H9 (cell line): ENCODE results near the gene ANO10. TPM values are rescaled to one million over a fixed set of nuclear protein-coding genes. Genes with fewer than 3 reads are reported as not detected.

Source experiments
- DNase-seq: peaks from one replicate; pipeline ENCODE4 v3.0.0-alpha.2; 2017
- H2AFZ ChIP-seq: one replicate; pipeline ENCODE4 v1.6.1; 2013; ENCODE audit warnings: mild to moderate bottlenecking, low read length, control low read depth, moderate library complexity
- H2AK5ac ChIP-seq: 2 replicates; pipeline ENCODE4 v1.6.1; 2013; ENCODE audit warnings: low read length, control low read depth, mixed read lengths; ENCODE audit not compliant: insufficient read length
- H2BK120ac ChIP-seq: one replicate; pipeline ENCODE4 v1.6.1; 2013; ENCODE audit warnings: low read depth, mild to moderate bottlenecking, low read length, control low read depth, inconsistent platforms; ENCODE audit not compliant: poor library complexity, severe bottlenecking
- H2BK12ac ChIP-seq: 2 replicates; pipeline ENCODE4 v1.6.1; 2013; ENCODE audit warnings: low read length, control low read depth, mixed read lengths, low read depth; ENCODE audit not compliant: insufficient read length
- H2BK15ac ChIP-seq: 2 replicates; pipeline ENCODE4 v1.6.1; 2013; ENCODE audit warnings: low read depth, low read length, control low read depth
- H2BK20ac ChIP-seq: one replicate; pipeline ENCODE4 v1.6.1; 2013; ENCODE audit warnings: low read depth, mild to moderate bottlenecking, low read length, control low read depth, inconsistent platforms; ENCODE audit not compliant: poor library complexity, severe bottlenecking
- H2BK5ac ChIP-seq: 2 replicates; pipeline ENCODE4 v1.6.1; 2013; ENCODE audit warnings: low read length, control low read depth, mixed read lengths; ENCODE audit not compliant: insufficient read length
- H3K14ac ChIP-seq: 2 replicates; pipeline ENCODE4 v1.6.1; 2013; ENCODE audit warnings: low read length, control low read depth; ENCODE audit not compliant: insufficient read depth
- H3K18ac ChIP-seq: 2 replicates; pipeline ENCODE4 v1.6.1; 2013; ENCODE audit warnings: low read depth, mild to moderate bottlenecking, mixed read lengths, low read length, control low read depth; ENCODE audit not compliant: insufficient read length
- H3K23ac ChIP-seq: 2 replicates; pipeline ENCODE4 v1.6.1; 2013; ENCODE audit warnings: low read length, control low read depth, mixed read lengths, low read depth; ENCODE audit not compliant: insufficient read length
- H3K23me2 ChIP-seq: 2 replicates; pipeline ENCODE4 v1.6.1; 2013; ENCODE audit warnings: low read depth, mild to moderate bottlenecking, mixed read lengths, low read length, control low read depth; ENCODE audit not compliant: insufficient read length, poor library complexity, severe bottlenecking
- H3K27ac ChIP-seq: 2 replicates; pipeline ENCODE4 v1.5.1; 2013; ENCODE audit warnings: low read length, control low read depth, mixed read lengths, low read depth; ENCODE audit not compliant: insufficient read length
- H3K27me3 ChIP-seq: 2 replicates; pipeline ENCODE4 v1.6.1; 2013; ENCODE audit warnings: low read length, control low read depth, inconsistent platforms; ENCODE audit not compliant: insufficient read depth
- H3K4ac ChIP-seq: 2 replicates; pipeline ENCODE4 v1.6.1; 2013; ENCODE audit warnings: low read depth, mild to moderate bottlenecking, control low read depth, inconsistent platforms, low read length, moderate library complexity
- H3K4me1 ChIP-seq: 2 replicates; pipeline ENCODE4 v1.6.1; 2013; ENCODE audit warnings: low read length, control low read depth, inconsistent platforms; ENCODE audit not compliant: insufficient read depth
- H3K4me2 ChIP-seq: 2 replicates; pipeline ENCODE4 v1.6.1; 2013; ENCODE audit warnings: low read length, control low read depth, mixed read lengths; ENCODE audit not compliant: insufficient read length, insufficient read depth
- H3K56ac ChIP-seq: 2 replicates; pipeline ENCODE4 v1.6.1; 2013; ENCODE audit warnings: low read depth, mild to moderate bottlenecking, mixed read lengths, low read length, control low read depth; ENCODE audit not compliant: insufficient read length
- H3K79me1 ChIP-seq: 2 replicates; pipeline ENCODE4 v1.6.1; 2013; ENCODE audit warnings: low read depth, mild to moderate bottlenecking, moderate library complexity, low read length, control low read depth, inconsistent platforms; ENCODE audit not compliant: insufficient read depth, poor library complexity, severe bottlenecking
- H3K79me2 ChIP-seq: 2 replicates; pipeline ENCODE4 v1.6.1; 2013; ENCODE audit warnings: low read length, control low read depth, inconsistent platforms; ENCODE audit not compliant: insufficient read depth
- H3K9ac ChIP-seq: 2 replicates; pipeline ENCODE4 v1.6.1; 2013; ENCODE audit warnings: low read length, control low read depth, mixed read lengths; ENCODE audit not compliant: insufficient read length; ENCODE audit errors: extremely low read depth
- H3K9me3 ChIP-seq: one replicate; pipeline ENCODE4 v1.6.1; 2013; ENCODE audit warnings: low read depth, low read length, inconsistent platforms; ENCODE audit not compliant: control insufficient read depth
- H3T11ph ChIP-seq: one replicate; pipeline ENCODE4 v1.6.1; 2013; ENCODE audit warnings: mild to moderate bottlenecking, low read length, control low read depth, inconsistent platforms
- H4K20me1 ChIP-seq: one replicate; pipeline ENCODE4 v1.6.1; 2013; ENCODE audit not compliant: control insufficient read depth, insufficient read length, insufficient read depth
- H4K5ac ChIP-seq: 2 replicates; pipeline ENCODE4 v1.6.1; 2013; ENCODE audit warnings: low read depth, mild to moderate bottlenecking, mixed read lengths, low read length, control low read depth; ENCODE audit not compliant: insufficient read length
- H4K8ac ChIP-seq: replicated peaks from 2 replicates; pipeline ENCODE4 v1.6.1; 2013; ENCODE audit warnings: low read length, control low read depth, mixed read lengths, low read depth; ENCODE audit not compliant: insufficient read length
- H4K91ac ChIP-seq: 2 replicates; pipeline ENCODE4 v1.6.1; 2013; ENCODE audit warnings: low read depth, mild to moderate bottlenecking, moderate library complexity, mixed read lengths, low read length, control low read depth; ENCODE audit not compliant: insufficient read length
- H3K27ac Mint-ChIP-seq, 3 experiments: 2 replicates in 2 of 3; 3 replicates in 1 of 3; pipeline ENCODE4 v1.8.0; 2020 to 2021; ENCODE audit warnings: mixed read lengths in 3 of 3, mild to moderate bottlenecking in 1 of 3, moderate library complexity in 1 of 3
- H3K27me3 Mint-ChIP-seq: 2 replicates; pipeline ENCODE4 v1.8.0; 2021; ENCODE audit warnings: low read depth, mild to moderate bottlenecking, moderate library complexity, mixed read lengths
- H3K36me3 Mint-ChIP-seq, 3 experiments: 2 replicates in 2 of 3; 3 replicates in 1 of 3; pipeline ENCODE4 v1.8.0; 2020 to 2021; ENCODE audit warnings: low read depth in 3 of 3, mixed read lengths in 3 of 3; ENCODE audit not compliant: insufficient read depth in 1 of 3
- H3K4me1 Mint-ChIP-seq, 2 experiments: 2 replicates each; pipeline ENCODE4 v1.8.0; 2020; ENCODE audit warnings: mixed read lengths in 2 of 2
- H3K4me3 Mint-ChIP-seq, 2 experiments: 2 replicates in 1 of 2; 3 replicates in 1 of 2; pipeline ENCODE4 v1.8.0; 2020 to 2021; ENCODE audit warnings: mild to moderate bottlenecking in 2 of 2, mixed read lengths in 2 of 2, moderate library complexity in 1 of 2
- H3K9me3 Mint-ChIP-seq, 2 experiments: 2 replicates in 1 of 2; 3 replicates in 1 of 2; pipeline ENCODE4 v1.8.0; 2020; ENCODE audit warnings: mild to moderate bottlenecking in 2 of 2, mixed read lengths in 2 of 2, moderate library complexity in 1 of 2
- CTCF ChIP-seq: fragments of 200-600 bp; sonication (generic); conservative IDR thresholded peaks from 3 replicates; pipeline ENCODE4 v1.8.0; 2021; ENCODE audit warnings: antibody characterized with exemption, mild to moderate bottlenecking
- WGBS: extraction: QIAGEN DNeasy Blood & Tissue Kit; methylation state at CpG from one replicate; pipeline ENCODE4 v1.1.7; 2013; ENCODE audit warnings: missing lambda C conversion rate, low lambda C conversion rate, mixed read lengths; ENCODE audit not compliant: insufficient read length; ENCODE audit errors: extremely low coverage; 5-methylcytosine and 5-hydroxymethylcytosine counted together
- total RNA-seq: library from RNA; stranded (reverse); gene quantifications from 2 replicates; pipeline ENCODE4 v1.2.1, GENCODE V29; 2021

Gene ANO10
- total RNA-seq, 1 experiment from 2014 or later: 38.7 TPM

GRCh38 chr3:43442872-43443395 is 178.9 kb downstream of the ANO10 start:
- Histone ChIP-seq H2BK15ac (no peak overlapping the region), H3K79me1 (no peaks in the 10 kb centered on the region), H2BK5ac (no peak overlapping the region), H2BK20ac (no peak overlapping the region), H4K8ac (no peak overlapping the region), H3T11ph (no peak overlapping the region), H4K91ac (no peak overlapping the region), H3K27ac (no peak overlapping the region), H3K23me2 (no peaks in the 10 kb centered on the region), H3K9ac (no peak overlapping the region), H3K4ac (no peak overlapping the region), H3K4me2 (no peak overlapping the region), H2BK12ac (no peak overlapping the region), H3K4me1 (no peaks in the 10 kb centered on the region), H2AFZ (no peak overlapping the region), H3K27me3 (no peaks in the 10 kb centered on the region), H4K5ac (no peak overlapping the region), H2AK5ac (no peak overlapping the region), H4K20me1 (no peaks in the 10 kb centered on the region), H3K18ac (no peak overlapping the region), H2BK120ac (no peak overlapping the region), H3K9me3 (no peaks in the 10 kb centered on the region), H3K56ac (no peak overlapping the region), H3K23ac (no peak overlapping the region), H3K79me2 (no peaks in the 10 kb centered on the region), H3K14ac (no peak overlapping the region; the same call in 1 of the 2 replicates)
- peaks cover 5 to 6% of the 10 kb centered on the region in 2 experiments for H3K4me1 Mint-ChIP-seq
- H3K4me3 Mint-ChIP-seq: no peak overlapping the region
- H3K27ac Mint-ChIP-seq: peak overlapping the region in 1 of 3 experiments; percentile 41; a peak in 1 of 7 replicates
- no peak for DNase-seq
- WGBS: no CpG with 5 or more reads among the region's 2 CpGs
- no peaks in the 10 kb centered on the region for H3K27me3 Mint-ChIP-seq
- peaks cover 13 to 37% (median 17%) of the 10 kb centered on the region in 3 experiments for H3K36me3 Mint-ChIP-seq
- peak; percentile 40; the same call in 2 of the 3 replicates for TF ChIP-seq CTCF
- H3K9me3 Mint-ChIP-seq: peaks cover 10 to 19% of the 10 kb centered on the region in 2 experiments
